ENCODE results near the gene ATP11A.

Gene ATP11A

DNA sequence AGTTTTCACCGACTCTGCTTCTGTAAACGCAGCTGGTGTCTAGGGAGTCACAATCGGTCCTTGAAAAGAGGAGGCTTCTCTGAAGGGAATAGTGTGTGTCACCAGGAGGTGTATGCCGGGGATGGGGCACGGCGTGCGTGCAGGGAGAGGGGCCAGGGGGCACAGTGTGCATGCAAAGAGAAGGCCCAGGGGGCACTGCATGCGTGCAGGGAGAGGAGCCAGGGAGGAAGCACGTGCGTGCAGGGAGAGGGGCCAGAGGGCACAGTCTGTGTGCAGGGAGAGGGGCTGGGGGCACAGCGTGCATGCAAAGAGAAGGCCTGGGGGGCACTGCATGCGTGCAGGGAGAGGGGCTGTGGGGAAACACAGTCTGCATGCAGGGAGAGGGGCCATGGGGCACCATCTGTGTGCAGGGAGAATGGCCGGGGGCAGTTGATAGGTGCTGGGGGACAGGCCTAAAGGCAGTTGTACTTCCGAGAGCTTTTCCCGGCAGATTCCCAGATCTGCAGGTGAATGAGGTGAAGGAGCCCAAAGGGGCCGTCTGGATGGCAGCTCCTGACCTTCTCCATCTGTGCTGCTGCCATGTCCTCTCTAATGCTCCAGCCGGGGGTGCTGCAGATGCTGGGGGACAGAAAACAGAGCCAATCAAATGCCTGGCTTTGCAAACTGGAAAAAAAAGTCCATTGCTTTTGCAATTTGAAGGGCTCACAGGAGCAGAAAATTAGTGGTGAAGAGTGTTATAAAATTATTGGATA lies 36.4 kb downstream of the ATP11A start:
- DNase-seq, result peak; percentile 86

DNA sequence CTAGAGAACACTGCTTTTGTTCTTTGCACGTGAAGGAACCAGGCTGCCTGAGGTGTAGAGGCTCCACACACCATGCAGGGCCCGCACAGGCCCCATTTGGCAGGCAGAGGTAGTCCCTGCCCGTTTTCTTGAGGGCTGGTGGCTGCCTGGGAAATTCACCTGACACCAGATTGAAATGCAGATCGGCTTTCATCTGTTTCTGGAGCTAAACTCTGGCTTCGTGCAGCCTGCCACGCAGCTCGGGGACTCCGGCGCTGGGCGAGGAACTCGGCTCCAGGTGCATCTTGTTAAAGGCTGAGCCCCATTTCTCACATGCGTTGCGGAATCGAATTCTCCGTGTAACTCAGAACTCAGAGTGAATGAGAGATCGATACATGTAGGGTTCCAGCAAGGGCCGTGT lies 37.7 kb downstream of the ATP11A start:
- peak; percentile 41 for DNase-seq

- DNase-seq, result no peak
Observed at GRCh38 chr13:112728375-112729126, 38.7 kb downstream of the ATP11A start.

DNA sequence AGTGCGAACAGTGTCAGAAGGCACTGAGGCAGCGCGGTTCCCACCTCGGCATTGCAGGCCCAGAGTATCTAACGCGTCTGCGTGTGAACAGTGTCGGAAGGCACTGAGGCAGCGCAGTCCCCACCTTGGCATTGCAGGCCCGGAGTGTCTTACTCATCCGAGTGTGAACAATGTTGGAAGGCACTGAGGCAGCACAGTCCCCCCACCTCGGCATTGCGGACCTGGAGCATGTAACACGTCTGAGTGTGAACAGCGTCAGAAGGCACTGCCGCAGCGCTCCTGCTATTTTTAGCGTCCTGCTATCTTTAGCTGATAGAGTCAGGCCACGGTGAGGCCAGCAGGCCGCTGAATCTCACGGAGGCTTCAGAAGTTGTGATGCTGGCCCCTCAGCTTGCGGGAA lies 39.6 kb downstream of the ATP11A start:
- no peak for DNase-seq

- DNase-seq, result no peak
Observed at GRCh38 chr13:112730157-112730671, 40.4 kb downstream of the ATP11A start.

DNA sequence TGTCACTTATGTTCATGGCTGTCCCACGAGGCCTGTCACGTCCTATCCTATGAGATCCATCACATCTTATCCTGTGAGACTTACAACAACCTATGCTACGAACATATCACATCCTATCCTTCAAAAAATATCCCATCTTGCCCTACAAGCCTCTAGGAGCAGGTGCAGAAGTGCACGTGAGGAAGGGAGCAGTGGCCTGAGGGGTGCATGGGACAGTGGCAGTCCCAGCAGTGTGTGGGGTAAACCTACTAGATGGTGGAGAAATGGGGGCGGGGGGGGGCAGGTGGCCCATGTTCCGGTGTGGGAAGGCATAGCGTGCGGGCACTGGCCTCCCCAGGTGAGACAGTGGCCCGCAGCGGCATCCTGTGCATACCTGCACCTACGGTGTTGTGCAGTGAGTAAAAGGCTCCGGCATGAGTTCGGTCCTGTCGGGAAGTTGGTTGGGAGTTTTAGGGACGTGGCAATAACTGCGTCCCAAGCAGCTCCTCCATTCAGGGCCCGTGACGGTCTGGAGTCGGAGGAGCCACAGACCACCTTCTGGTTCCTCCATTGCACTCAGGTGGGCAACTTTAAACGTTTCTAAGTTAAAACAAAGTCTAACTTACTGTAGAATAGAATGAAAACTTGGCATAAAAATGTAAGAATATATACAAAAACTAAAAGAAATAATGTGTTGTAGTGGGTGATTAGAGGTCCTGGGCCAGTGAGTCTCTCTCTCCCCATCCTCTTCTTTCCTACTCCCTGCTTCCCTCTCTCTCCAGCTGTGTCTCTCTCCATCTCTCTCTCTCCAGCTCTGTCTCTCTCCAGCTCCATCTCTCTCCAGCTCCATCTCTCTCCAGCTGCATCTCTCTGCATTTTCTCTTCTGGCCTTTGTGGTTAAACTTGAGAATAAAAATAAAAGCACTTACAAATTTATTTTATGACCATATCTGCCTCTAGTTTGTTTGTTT lies 42.1 kb downstream of the ATP11A start:
- no peak for DNase-seq

DNA sequence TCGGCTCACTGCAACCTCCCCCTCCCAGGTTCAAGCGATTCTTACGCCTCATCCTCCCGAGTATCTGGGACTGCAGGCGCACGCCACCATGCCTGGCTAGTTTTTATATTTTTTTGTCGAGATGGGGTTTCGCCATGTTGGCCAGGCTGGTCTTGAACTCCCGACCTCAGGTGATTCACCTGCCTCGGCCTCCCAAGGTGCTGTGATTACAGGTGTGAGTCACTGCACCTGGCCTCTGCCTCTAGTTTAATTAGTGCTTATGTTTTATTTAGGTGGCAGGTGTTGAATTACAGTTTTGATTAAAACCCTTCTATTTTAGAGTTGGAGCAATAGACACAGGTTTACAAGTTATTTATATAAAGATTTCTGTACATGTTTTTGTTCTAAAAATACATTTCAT lies 42.8 kb downstream of the ATP11A start:
- peak; percentile 73 for DNase-seq

- peak; percentile 81 for DNase-seq
Observed at GRCh38 chr13:112733112-112733511, 43.3 kb downstream of the ATP11A start.

DNA sequence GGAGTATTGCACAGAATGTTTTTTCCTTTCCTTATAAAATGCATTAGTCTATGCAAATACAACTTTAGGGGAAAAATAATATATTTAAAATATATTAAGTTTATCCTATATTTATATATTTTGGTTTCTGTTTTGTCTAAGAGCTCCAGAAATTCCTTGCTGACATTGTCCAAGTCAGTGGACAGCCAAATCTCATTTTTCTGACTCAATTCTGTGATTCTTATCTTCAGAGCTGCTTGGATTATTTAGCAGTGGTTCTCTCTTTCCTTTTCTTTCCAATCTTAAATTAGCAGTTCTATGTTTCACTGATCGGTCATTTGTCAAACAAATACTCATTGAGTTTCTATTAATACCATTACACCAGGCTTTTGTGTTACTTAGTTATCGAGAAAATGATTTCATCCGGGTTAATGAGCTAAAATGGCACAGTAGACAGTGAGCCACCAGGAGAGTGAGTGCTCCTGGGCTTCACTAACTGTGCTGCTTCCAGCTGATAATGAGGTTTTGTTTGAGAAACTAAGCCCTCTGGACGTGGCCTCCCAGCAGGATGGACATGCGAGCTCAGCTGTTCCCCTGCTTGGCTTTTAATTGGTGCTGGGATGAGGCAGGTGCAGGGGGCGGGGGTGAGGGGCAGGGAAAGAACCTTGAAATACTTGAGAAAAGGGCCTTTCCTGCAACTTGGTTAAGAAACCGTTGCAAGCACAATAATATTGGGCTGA lies 44.0 kb downstream of the ATP11A start:
- peak; percentile 95 for DNase-seq

GRCh38 chr13:112734696-112735547 lies 45.1 kb downstream of the ATP11A start:
- DNase-seq, result no peak

DNA sequence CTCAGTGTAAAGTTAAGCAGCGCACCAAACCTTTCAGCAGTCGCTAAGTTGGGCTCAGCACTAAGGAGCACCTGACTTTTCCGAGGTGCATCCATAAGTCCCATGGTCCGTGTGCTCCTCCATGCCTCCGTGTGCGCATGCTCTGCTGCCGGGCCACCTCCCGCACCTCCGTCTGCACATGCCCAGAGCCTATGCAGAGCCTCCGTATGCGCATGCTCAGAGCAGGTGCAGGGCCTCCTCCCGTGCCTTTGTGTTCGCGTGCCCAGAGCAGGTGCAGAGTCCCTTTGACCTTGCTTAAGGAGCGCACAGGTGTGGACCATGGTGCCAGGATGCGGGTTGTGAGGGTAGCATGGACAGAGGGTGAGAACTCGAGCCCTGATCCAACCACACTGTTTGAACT lies 46.0 kb downstream of the ATP11A start:
- DNase-seq, result peak; percentile 10

GRCh38 chr13:112737294-112737693 lies 47.5 kb downstream of the ATP11A start:
- DNase-seq, result no peak

DNA sequence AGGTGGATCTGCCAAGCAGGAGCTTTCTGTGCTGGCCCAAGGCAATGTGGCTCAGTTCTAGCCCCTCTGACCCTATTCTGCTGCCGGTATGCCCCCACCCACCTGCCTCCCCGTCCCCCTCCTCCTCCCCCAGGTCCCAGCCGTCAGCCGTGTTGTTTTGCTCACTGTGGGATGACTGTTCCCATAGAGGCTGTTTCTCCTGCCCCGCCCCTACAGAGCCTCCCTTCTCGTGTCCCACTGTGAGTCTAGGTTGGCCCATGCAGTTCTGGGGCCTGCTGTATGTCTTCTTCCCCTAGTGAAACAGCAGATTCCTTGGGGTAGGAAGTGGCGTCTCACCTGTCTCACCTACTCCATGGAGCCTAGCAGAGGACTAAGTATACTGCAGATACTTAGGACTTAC lies 48.8 kb downstream of the ATP11A start:
- DNase-seq, result no peak

- DNase-seq, result no peak
Observed at GRCh38 chr13:112740502-112741131, 50.8 kb downstream of the ATP11A start.

DNA sequence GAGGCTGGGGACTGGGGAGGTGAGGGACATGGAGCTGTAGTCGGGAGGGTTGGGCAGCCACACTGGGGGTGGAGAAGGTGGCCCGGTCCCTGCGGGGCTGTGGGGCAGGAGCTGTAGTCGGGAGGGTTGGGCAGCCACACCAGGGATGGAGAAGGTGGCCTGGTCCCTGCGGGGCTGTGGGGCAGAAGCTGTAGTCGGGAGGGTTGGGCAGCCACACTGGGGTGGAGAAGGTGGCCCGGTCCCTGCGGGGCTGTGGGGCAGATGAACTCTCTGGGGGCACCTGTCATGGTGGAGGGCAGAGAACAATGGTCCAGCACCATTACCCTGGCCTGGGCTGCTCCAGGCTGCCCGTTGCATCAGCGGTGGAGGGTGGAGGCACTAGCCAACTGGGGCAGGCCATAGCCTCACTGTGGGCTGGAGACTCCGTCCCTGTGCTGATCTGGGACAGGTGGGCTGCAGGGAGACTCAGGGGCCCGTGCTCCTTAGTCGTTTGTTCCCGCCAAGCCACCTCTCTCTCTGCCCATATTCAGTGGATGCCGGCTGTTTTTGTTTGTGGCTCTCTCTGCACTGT lies 51.4 kb downstream of the ATP11A start:
- no peak for DNase-seq

- no peak for DNase-seq
Observed at GRCh38 chr13:112741835-112742570, 52.2 kb downstream of the ATP11A start.

DNA sequence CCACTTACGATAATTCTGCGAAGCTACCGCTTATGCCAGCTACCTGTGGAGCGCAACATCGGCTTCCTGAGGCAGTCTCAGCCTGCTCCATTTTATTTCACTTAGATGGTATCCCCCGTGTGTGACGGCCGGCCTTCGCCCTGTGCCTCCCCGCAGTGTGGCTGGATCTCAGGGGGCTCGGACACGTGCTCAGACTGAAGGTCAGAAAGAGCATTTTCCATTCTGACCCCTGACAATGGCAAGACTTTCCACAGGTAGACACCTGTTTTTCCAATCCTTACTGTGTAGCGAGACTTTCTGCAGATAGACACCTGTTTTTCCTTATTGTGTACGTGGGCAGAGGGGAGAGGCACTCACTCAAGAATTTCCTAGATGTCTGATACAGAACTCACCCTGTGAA lies 52.7 kb downstream of the ATP11A start:
- peak; percentile 84 for DNase-seq

DNA sequence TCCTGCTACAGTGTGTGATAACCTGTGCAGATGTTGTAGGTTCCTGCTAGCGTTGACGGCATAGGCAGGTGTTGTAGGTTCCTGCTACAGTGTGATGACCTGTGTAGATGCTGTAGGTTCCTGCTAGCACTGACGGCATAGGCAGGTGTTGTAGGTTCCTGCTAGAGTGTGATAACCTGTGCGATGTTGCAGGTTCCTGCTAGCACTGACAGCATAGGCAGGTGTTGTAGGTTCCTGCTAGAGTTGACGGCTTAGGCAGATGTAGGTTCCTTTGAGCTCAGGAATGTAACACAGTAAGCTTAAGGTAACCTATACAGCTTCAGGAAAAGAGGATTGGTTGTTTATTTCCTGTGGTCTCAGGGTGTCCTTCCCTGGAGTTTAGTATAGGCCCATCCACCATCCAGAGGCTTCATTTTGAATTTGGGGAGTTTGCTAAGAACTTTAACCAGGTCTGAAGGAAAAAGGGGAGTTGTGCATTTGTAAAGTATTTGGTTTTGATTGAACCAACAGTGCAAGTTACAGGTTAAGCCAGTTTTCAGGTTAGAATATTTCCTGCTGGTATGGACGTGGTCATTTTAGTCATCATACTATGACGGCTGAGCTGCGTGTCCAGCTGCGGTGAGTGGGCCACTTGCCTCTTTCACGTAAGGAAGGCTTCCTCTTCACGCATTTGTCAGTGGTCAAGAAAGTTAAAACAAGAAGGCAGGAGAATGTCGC lies 53.8 kb downstream of the ATP11A start:
- peak; percentile 47 for DNase-seq

Data from COR-L47 (cell line).